GM23338 (cell line): ENCODE measurements around the gene MAMDC2. TPM values are rescaled to one million over a fixed set of nuclear protein-coding genes. Genes with fewer than 3 reads are reported as not detected.

ENCODE experiments used
- ATAC-seq: fragments of 200-7000 bp; cut with Tn5 transposase; 3 replicates; pipeline ENCODE4 v1.9.1; 2020
- DNase-seq: peaks from one replicate; pipeline ENCODE4 v3.0.0-alpha.2; 2015; ENCODE audit warnings: low spot score
- H2AFZ ChIP-seq: fragments of 200-600 bp; sonication (generic); 2 replicates; pipeline ENCODE4 v1.8.0; 2016; ENCODE audit warnings: antibody characterized with exemption, mild to moderate bottlenecking, moderate library complexity
- H3F3A ChIP-seq: fragments of 200-600 bp; sonication (generic); replicated peaks from 2 replicates; pipeline ENCODE4 v1.8.0; 2017; ENCODE audit warnings: antibody characterized with exemption, mixed run types, low read depth
- H3K27ac ChIP-seq: fragments of 200-600 bp; sonication (generic); 2 replicates; pipeline ENCODE4 v1.6.1; 2016; ENCODE audit warnings: low read depth
- H3K27me3 ChIP-seq: fragments of 200-600 bp; sonication (generic); 2 replicates; pipeline ENCODE4 v1.8.0; 2016; ENCODE audit warnings: mild to moderate bottlenecking, mixed run types, moderate library complexity; ENCODE audit not compliant: insufficient read depth
- H3K36me3 ChIP-seq: fragments of 200-600 bp; sonication (generic); 2 replicates; pipeline ENCODE4 v1.8.0; 2016; ENCODE audit warnings: mild to moderate bottlenecking; ENCODE audit not compliant: insufficient read depth
- H3K4me1 ChIP-seq: fragments of 200-600 bp; sonication (generic); 2 replicates; pipeline ENCODE4 v1.8.0; 2016; ENCODE audit warnings: mild to moderate bottlenecking, moderate library complexity; ENCODE audit not compliant: insufficient read depth
- H3K4me2 ChIP-seq: fragments of 200-600 bp; sonication (generic); 2 replicates; pipeline ENCODE4 v1.7.1; 2017; ENCODE audit warnings: mixed run types
- H3K4me3 ChIP-seq: fragments of 200-600 bp; sonication (generic); 2 replicates; pipeline ENCODE4 v1.6.1; 2016; ENCODE audit warnings: mixed run types
- H3K79me2 ChIP-seq: fragments of 200-600 bp; sonication (generic); replicated peaks from 2 replicates; pipeline ENCODE4 v1.8.0; 2017; ENCODE audit warnings: mild to moderate bottlenecking; ENCODE audit not compliant: insufficient read depth
- H3K9me2 ChIP-seq: fragments of 200-600 bp; sonication (generic); 2 replicates; pipeline ENCODE4 v1.8.0; 2017; ENCODE audit not compliant: insufficient read depth
- H4K20me1 ChIP-seq: fragments of 200-600 bp; sonication (generic); replicated peaks from 2 replicates; pipeline ENCODE4 v1.8.0; 2017; ENCODE audit warnings: mild to moderate bottlenecking; ENCODE audit not compliant: insufficient read depth
- H3K27ac Mint-ChIP-seq: 2 replicates; pipeline ENCODE4 v1.8.0; 2020; ENCODE audit warnings: inconsistent platforms, mild to moderate bottlenecking, moderate library complexity, mixed read lengths
- H3K27me3 Mint-ChIP-seq: 3 replicates; pipeline ENCODE4 v1.8.0; 2022; ENCODE audit warnings: low read depth, mild to moderate bottlenecking, moderate library complexity, mixed read lengths, inconsistent platforms; ENCODE audit not compliant: insufficient read depth, poor library complexity
- H3K36me3 Mint-ChIP-seq: 3 replicates; pipeline ENCODE4 v1.8.0; 2021; ENCODE audit warnings: low read depth, mild to moderate bottlenecking, inconsistent platforms, moderate library complexity, mixed read lengths
- H3K4me1 Mint-ChIP-seq: 3 replicates; pipeline ENCODE4 v1.8.0; 2020; ENCODE audit warnings: mild to moderate bottlenecking, inconsistent platforms, mixed read lengths
- H3K4me3 Mint-ChIP-seq: 3 replicates; pipeline ENCODE4 v1.8.0; 2021; ENCODE audit warnings: moderate library complexity, mild to moderate bottlenecking, inconsistent platforms, mixed read lengths
- H3K9me3 Mint-ChIP-seq: 3 replicates; pipeline ENCODE4 v1.8.0; 2020; ENCODE audit warnings: moderate library complexity, mild to moderate bottlenecking, inconsistent platforms, mixed read lengths
- CREB1 ChIP-seq: fragments of 250-450 bp; sonication (Bioruptor Pico); IDR thresholded peaks from 2 replicates; pipeline ENCODE4 v1.5.0; 2020; ENCODE audit warnings: low read depth, mild to moderate bottlenecking, moderate library complexity
- EZH2 ChIP-seq: fragments of 200-600 bp; sonication (generic); IDR thresholded peaks from one replicate; pipeline ENCODE4 v1.8.0; 2017; ENCODE audit warnings: antibody characterized with exemption, mild to moderate bottlenecking, low read depth; ENCODE audit not compliant: unreplicated experiment
- EZH2phosphoT487 ChIP-seq: fragments of 200-600 bp; sonication (generic); IDR thresholded peaks from one replicate; pipeline ENCODE4 v1.8.1; 2018; ENCODE audit warnings: antibody characterized with exemption; ENCODE audit not compliant: unreplicated experiment
- JUNB ChIP-seq: IDR thresholded peaks from one replicate; pipeline ENCODE4 v1.6.1; 2016; ENCODE audit warnings: antibody characterized with exemption; ENCODE audit not compliant: unreplicated experiment
- NANOG ChIP-seq: IDR thresholded peaks from 2 replicates; pipeline ENCODE4 v1.6.1; 2016; ENCODE audit warnings: antibody characterized with exemption, borderline replicate concordance
- POLR2AphosphoS5 ChIP-seq: IDR thresholded peaks from 2 replicates; pipeline ENCODE4 v1.6.1; 2016; ENCODE audit warnings: antibody characterized with exemption, low read depth
- STAT1 ChIP-seq: IDR thresholded peaks from one replicate; pipeline ENCODE4 v1.6.1; 2016; ENCODE audit warnings: antibody characterized with exemption; ENCODE audit not compliant: unreplicated experiment
- ZNF114 ChIP-seq: fragments of 250-450 bp; sonication (Bioruptor Pico); IDR thresholded peaks from 2 replicates; pipeline ENCODE4 v1.5.0; 2020; ENCODE audit warnings: mild to moderate bottlenecking, moderate library complexity
- ZNF331 ChIP-seq: fragments of 250-450 bp; sonication (Bioruptor Pico); IDR thresholded peaks from 2 replicates; pipeline ENCODE4 v1.5.0; 2020; ENCODE audit warnings: low read depth, mild to moderate bottlenecking, moderate library complexity
- polyA plus RNA-seq: library from polyadenylated mRNA; unstranded; fragments of >200 nt; fragmentation: Nextera tagmentation; extraction: Ambion mirVana; gene quantifications from 2 replicates; pipeline ENCODE4 v1.2.1, GENCODE V29; 2016
- total RNA-seq: library from RNA; depleted of rRNA; stranded (reverse); fragments of >200 nt; shearing (Covaris generic); gene quantifications from 2 replicates; pipeline ENCODE4 v1.2.3, GENCODE V29; 2014
- TF ChIP-seq, protein P1 (sequence below): IDR thresholded peaks from 2 replicates; pipeline ENCODE4 v1.6.1; 2016; ENCODE audit warnings: antibody characterized with exemption
- TF ChIP-seq, protein P2 (sequence below): fragments of 250-450 bp; sonication (Bioruptor Pico); IDR thresholded peaks from 2 replicates; pipeline ENCODE4 v1.5.0; 2020; ENCODE audit warnings: mild to moderate bottlenecking, moderate library complexity
- TF ChIP-seq, protein P3 (sequence below): IDR thresholded peaks from one replicate; pipeline ENCODE4 v1.6.1; 2018; ENCODE audit warnings: antibody characterized with exemption; ENCODE audit not compliant: unreplicated experiment
- TF ChIP-seq, protein P4 (sequence below), 2 experiments: fragments of 200-600 bp in 1 of 2; sonication (generic) in 1 of 2; conservative IDR thresholded peaks; 2 replicates each; pipeline versions ENCODE4 v1.5.1 to v1.6.1; 2016 to 2017; ENCODE audit warnings: antibody characterized with exemption in 2 of 2, low read depth in 2 of 2, mild to moderate bottlenecking in 2 of 2, moderate library complexity in 1 of 2

MAMDC2 gene
- total and polyA plus RNA-seq, 2 experiments from 2014 or later = 7.7 to 19.6 TPM

DNA sequence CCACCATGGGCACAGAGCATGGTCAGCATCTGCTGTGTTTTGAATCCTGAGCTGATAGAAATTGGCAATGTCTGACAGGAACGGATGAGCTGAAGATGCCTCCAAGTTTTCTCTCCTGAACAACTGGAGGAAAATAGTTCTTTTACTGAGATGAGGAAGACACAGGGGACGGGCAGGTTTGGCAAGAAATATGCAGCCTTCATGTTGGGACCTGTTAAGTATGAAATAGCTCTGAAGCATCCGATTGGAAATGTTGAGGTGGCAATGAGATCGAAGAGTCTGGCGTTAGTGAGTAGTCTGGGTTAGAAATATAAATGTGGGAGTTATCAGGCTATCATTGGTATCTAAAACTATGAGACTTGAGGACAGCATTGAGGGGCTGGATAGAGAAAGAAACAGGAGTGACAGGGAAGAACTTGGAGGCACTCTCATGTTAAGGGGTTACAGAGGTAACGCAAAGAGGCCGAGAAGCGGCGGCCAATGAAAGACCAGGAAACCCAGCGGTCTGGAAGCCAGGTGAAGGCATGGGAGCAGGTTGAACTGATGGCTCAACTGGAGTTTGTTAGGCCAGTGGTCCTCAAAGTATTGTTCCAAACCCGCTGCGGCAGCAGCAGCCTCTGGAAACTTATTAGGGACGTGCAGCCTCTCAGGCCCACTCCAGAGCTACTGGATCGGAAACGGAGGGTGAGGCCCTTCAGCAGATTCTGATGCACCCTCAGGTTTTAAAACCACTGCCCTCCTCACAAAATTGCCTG is 1.0 kb upstream of the MAMDC2 start:
- Histone ChIP-seq H3F3A (no peaks in the 10 kb centered on the region), H3K4me3 (peak overlapping the region; percentile 84), H3K9me2 (peaks cover 5% of the 10 kb centered on the region; the same call in 1 of the 2 replicates), H3K36me3 (0 out of 2 replicates have a peak, but pooled peaks cover 2% of the 10 kb centered on the region), H3K27ac (peak overlapping the region; percentile 65), H2AFZ (peak overlapping the region; percentile 53; the same call in 1 of the 2 replicates), H4K20me1 (no peaks in the 10 kb centered on the region), H3K27me3 (no peaks in the 10 kb centered on the region), H3K79me2 (0 out of 2 replicates have a peak, but pooled peaks cover 3% of the 10 kb centered on the region), H3K4me1 (peaks cover 30% of the 10 kb centered on the region), H3K4me2 (peak overlapping the region; percentile 97)
- DNase-seq (no peak), ATAC-seq (no peak)
- Mint-ChIP-seq H3K4me3 (peak overlapping the region; percentile 87), H3K36me3 (peaks cover 15% of the 10 kb centered on the region), H3K27ac (no peak overlapping the region), H3K27me3 (peaks cover 24% of the 10 kb centered on the region), H3K4me1 (peaks cover 44% of the 10 kb centered on the region), H3K9me3 (peaks cover 11% of the 10 kb centered on the region)
- TF ChIP-seq EZH2phosphoT487 = no peak
- TF ChIP-seq JUNB = no peak
- no peak for TF ChIP-seq NANOG
- TF ChIP-seq, protein P1, sequence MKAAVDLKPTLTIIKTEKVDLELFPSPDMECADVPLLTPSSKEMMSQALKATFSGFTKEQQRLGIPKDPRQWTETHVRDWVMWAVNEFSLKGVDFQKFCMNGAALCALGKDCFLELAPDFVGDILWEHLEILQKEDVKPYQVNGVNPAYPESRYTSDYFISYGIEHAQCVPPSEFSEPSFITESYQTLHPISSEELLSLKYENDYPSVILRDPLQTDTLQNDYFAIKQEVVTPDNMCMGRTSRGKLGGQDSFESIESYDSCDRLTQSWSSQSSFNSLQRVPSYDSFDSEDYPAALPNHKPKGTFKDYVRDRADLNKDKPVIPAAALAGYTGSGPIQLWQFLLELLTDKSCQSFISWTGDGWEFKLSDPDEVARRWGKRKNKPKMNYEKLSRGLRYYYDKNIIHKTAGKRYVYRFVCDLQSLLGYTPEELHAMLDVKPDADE = no peak
- TF ChIP-seq, protein P2, sequence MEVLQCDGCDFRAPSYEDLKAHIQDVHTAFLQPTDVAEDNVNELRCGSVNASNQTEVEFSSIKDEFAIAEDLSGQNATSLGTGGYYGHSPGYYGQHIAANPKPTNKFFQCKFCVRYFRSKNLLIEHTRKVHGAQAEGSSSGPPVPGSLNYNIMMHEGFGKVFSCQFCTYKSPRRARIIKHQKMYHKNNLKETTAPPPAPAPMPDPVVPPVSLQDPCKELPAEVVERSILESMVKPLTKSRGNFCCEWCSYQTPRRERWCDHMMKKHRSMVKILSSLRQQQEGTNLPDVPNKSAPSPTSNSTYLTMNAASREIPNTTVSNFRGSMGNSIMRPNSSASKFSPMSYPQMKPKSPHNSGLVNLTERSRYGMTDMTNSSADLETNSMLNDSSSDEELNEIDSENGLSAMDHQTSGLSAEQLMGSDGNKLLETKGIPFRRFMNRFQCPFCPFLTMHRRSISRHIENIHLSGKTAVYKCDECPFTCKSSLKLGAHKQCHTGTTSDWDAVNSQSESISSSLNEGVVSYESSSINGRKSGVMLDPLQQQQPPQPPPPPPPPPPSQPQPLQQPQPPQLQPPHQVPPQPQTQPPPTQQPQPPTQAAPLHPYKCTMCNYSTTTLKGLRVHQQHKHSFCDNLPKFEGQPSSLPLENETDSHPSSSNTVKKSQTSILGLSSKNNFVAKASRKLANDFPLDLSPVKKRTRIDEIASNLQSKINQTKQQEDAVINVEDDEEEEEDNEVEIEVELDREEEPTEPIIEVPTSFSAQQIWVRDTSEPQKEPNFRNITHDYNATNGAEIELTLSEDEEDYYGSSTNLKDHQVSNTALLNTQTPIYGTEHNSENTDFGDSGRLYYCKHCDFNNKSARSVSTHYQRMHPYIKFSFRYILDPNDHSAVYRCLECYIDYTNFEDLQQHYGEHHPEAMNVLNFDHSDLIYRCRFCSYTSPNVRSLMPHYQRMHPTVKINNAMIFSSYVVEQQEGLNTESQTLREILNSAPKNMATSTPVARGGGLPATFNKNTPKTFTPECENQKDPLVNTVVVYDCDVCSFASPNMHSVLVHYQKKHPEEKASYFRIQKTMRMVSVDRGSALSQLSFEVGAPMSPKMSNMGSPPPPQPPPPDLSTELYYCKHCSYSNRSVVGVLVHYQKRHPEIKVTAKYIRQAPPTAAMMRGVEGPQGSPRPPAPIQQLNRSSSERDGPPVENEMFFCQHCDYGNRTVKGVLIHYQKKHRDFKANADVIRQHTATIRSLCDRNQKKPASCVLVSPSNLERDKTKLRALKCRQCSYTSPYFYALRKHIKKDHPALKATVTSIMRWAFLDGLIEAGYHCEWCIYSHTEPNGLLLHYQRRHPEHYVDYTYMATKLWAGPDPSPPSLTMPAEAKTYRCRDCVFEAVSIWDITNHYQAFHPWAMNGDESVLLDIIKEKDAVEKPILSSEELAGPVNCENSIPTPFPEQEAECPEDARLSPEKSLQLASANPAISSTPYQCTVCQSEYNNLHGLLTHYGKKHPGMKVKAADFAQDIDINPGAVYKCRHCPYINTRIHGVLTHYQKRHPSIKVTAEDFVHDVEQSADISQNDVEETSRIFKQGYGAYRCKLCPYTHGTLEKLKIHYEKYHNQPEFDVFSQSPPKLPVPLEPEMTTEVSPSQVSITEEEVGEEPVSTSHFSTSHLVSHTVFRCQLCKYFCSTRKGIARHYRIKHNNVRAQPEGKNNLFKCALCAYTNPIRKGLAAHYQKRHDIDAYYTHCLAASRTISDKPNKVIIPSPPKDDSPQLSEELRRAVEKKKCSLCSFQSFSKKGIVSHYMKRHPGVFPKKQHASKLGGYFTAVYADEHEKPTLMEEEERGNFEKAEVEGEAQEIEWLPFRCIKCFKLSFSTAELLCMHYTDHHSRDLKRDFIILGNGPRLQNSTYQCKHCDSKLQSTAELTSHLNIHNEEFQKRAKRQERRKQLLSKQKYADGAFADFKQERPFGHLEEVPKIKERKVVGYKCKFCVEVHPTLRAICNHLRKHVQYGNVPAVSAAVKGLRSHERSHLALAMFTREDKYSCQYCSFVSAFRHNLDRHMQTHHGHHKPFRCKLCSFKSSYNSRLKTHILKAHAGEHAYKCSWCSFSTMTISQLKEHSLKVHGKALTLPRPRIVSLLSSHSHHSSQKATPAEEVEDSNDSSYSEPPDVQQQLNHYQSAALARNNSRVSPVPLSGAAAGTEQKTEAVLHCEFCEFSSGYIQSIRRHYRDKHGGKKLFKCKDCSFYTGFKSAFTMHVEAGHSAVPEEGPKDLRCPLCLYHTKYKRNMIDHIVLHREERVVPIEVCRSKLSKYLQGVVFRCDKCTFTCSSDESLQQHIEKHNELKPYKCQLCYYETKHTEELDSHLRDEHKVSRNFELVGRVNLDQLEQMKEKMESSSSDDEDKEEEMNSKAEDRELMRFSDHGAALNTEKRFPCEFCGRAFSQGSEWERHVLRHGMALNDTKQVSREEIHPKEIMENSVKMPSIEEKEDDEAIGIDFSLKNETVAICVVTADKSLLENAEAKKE (CRISPR knock-in tag) = no peak
- TF ChIP-seq, protein P3, sequence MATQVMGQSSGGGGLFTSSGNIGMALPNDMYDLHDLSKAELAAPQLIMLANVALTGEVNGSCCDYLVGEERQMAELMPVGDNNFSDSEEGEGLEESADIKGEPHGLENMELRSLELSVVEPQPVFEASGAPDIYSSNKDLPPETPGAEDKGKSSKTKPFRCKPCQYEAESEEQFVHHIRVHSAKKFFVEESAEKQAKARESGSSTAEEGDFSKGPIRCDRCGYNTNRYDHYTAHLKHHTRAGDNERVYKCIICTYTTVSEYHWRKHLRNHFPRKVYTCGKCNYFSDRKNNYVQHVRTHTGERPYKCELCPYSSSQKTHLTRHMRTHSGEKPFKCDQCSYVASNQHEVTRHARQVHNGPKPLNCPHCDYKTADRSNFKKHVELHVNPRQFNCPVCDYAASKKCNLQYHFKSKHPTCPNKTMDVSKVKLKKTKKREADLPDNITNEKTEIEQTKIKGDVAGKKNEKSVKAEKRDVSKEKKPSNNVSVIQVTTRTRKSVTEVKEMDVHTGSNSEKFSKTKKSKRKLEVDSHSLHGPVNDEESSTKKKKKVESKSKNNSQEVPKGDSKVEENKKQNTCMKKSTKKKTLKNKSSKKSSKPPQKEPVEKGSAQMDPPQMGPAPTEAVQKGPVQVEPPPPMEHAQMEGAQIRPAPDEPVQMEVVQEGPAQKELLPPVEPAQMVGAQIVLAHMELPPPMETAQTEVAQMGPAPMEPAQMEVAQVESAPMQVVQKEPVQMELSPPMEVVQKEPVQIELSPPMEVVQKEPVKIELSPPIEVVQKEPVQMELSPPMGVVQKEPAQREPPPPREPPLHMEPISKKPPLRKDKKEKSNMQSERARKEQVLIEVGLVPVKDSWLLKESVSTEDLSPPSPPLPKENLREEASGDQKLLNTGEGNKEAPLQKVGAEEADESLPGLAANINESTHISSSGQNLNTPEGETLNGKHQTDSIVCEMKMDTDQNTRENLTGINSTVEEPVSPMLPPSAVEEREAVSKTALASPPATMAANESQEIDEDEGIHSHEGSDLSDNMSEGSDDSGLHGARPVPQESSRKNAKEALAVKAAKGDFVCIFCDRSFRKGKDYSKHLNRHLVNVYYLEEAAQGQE = no peak
- no peak for TF ChIP-seq ZNF331 (CRISPR knock-in tag)
- no peak for TF ChIP-seq CREB1 (CRISPR knock-in tag)
- TF ChIP-seq POLR2AphosphoS5 = no peak
- TF ChIP-seq ZNF114 (CRISPR knock-in tag) = no peak
- TF ChIP-seq, protein P4, sequence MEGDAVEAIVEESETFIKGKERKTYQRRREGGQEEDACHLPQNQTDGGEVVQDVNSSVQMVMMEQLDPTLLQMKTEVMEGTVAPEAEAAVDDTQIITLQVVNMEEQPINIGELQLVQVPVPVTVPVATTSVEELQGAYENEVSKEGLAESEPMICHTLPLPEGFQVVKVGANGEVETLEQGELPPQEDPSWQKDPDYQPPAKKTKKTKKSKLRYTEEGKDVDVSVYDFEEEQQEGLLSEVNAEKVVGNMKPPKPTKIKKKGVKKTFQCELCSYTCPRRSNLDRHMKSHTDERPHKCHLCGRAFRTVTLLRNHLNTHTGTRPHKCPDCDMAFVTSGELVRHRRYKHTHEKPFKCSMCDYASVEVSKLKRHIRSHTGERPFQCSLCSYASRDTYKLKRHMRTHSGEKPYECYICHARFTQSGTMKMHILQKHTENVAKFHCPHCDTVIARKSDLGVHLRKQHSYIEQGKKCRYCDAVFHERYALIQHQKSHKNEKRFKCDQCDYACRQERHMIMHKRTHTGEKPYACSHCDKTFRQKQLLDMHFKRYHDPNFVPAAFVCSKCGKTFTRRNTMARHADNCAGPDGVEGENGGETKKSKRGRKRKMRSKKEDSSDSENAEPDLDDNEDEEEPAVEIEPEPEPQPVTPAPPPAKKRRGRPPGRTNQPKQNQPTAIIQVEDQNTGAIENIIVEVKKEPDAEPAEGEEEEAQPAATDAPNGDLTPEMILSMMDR (conservative IDR thresholded peaks at IDR 0.05; ENCODE audit: low read depth in 2 of 2) = no peak
- no peak for TF ChIP-seq STAT1
- no peak for TF ChIP-seq EZH2
